Ascending aorta (tissue), 2 donors: ENCODE measurements around the gene ATXN1. TPM values are rescaled to one million over a fixed set of nuclear protein-coding genes. Genes with fewer than 3 reads are reported as not detected.
A peak's percentile ranks its signal among the peaks of the same experiment; 100 is the strongest.

Experiments used
- DNase-seq, 2 donors: peaks; one replicate each; pipeline ENCODE4 v3.0.0-alpha.2; 2019; ENCODE audit warnings: low spot score in 2 of 2
- H3K27ac ChIP-seq, 2 donors: fragments of 200-600 bp; sonication (generic); one replicate each; pipeline ENCODE4 v1.5.1; 2016 to 2017; ENCODE audit warnings: mild to moderate bottlenecking in 1 of 2
- H3K27me3 ChIP-seq: fragments of 200-600 bp; sonication (generic); one replicate; pipeline ENCODE4 v1.5.1; 2017
- H3K36me3 ChIP-seq, 2 donors: fragments of 200-600 bp; sonication (generic); one replicate each; pipeline ENCODE4 v1.5.1; 2016
- H3K4me1 ChIP-seq, 2 donors: fragments of 200-600 bp; sonication (generic); one replicate each; pipeline ENCODE4 v1.5.1; 2016 to 2017; ENCODE audit warnings: mild to moderate bottlenecking in 1 of 2
- H3K4me3 ChIP-seq, 2 donors: fragments of 200-600 bp; sonication (generic); one replicate each; pipeline ENCODE4 v1.5.1; 2016 to 2017; ENCODE audit warnings: mild to moderate bottlenecking in 1 of 2
- H3K9me3 ChIP-seq, 2 donors: fragments of 200-600 bp; sonication (generic); one replicate each; pipeline ENCODE4 v1.5.1; 2016
- CTCF ChIP-seq, 3 experiments: fragments of 200-600 bp in 2 of 3; fragments of 450-650 bp in 1 of 3; sonication (generic) in 2 of 3; IDR thresholded peaks; one replicate each; pipeline ENCODE4 v1.5.1; 2016 to 2019; ENCODE audit warnings: antibody characterized with exemption in 3 of 3, mild to moderate bottlenecking in 1 of 3, moderate library complexity in 1 of 3
- intact Hi-C: fragments of 100-400 bp; cut with DNase I; formaldehyde crosslinking; loops from one replicate; pipeline ENCODE4 v1.15.1; 2023
- total RNA-seq: library from RNA; depleted of rRNA; stranded (reverse); fragments of >200 nt; gene quantifications from one replicate; pipeline ENCODE4 v1.1.0, GENCODE V29; 2016

Gene ATXN1
- total RNA-seq, 1 donor from 2014 or later, result 68.3 TPM

- H3K27me3 ChIP-seq, result no peaks in the 10 kb centered on the region
- intact Hi-C loops, result no loop called here
- no peak for TF ChIP-seq CTCF (IDR thresholded peaks at IDR 0.05)
- H3K4me1 ChIP-seq, result peaks cover 2 to 31% of the 10 kb centered on the region in 2 donors
- H3K36me3 ChIP-seq, result no peaks in the 10 kb centered on the region
- no peak overlapping the region for H3K4me3 ChIP-seq
- DNase-seq, result no peak
- H3K9me3 ChIP-seq, result no peaks in the 10 kb centered on the region
- H3K27ac ChIP-seq, result peak overlapping the region in 1 of 2 donors; percentile 29
These were observed 319.2 kb downstream of the ATXN1 start for GRCh38 chr6:16442031-16442430.

GRCh38 chr6:16441262-16441661, 320.0 kb downstream of the ATXN1 start:
- peaks cover 2 to 31% of the 10 kb centered on the region in 2 donors for H3K4me1 ChIP-seq
- TF ChIP-seq CTCF (IDR thresholded peaks at IDR 0.05), result no peak
- H3K36me3 ChIP-seq, result no peaks in the 10 kb centered on the region
- peak overlapping the region; percentile 29 to 49 for H3K27ac ChIP-seq
- H3K27me3 ChIP-seq, result no peaks in the 10 kb centered on the region
- H3K9me3 ChIP-seq, result no peaks in the 10 kb centered on the region
- DNase-seq, result no peak
- no peak overlapping the region for H3K4me3 ChIP-seq
- intact Hi-C loops, result no loop called here

- no peak for DNase-seq
- TF ChIP-seq CTCF (IDR thresholded peaks at IDR 0.05), result no peak
- intact Hi-C loops, result no loop called here
- Histone ChIP-seq H3K4me1 (peaks cover 2 to 31% of the 10 kb centered on the region in 2 donors), H3K36me3 (no peaks in the 10 kb centered on the region), H3K27ac (peak overlapping the region; percentile 29 to 49), H3K27me3 (no peaks in the 10 kb centered on the region), H3K9me3 (no peaks in the 10 kb centered on the region), H3K4me3 (no peak overlapping the region)
These were observed 320.5 kb downstream of the ATXN1 start for GRCh38 chr6:16440636-16441212.

- peaks cover 2 to 39% of the 10 kb centered on the region in 2 donors for H3K4me1 ChIP-seq
- H3K36me3 ChIP-seq, result no peaks in the 10 kb centered on the region
- DNase-seq, result no peak
- H3K27ac ChIP-seq, result peak overlapping the region; percentile 58 to 70
- no peak for TF ChIP-seq CTCF (IDR thresholded peaks at IDR 0.05)
- intact Hi-C loops, result loop anchor here (2.0 kb wide), 1 partner anchor 324 kb away; no protein-coding TSS in a partner anchor
- H3K4me3 ChIP-seq, result no peak overlapping the region
- no peaks in the 10 kb centered on the region for H3K9me3 ChIP-seq
- no peaks in the 10 kb centered on the region for H3K27me3 ChIP-seq
These were observed 322.3 kb downstream of the ATXN1 start for GRCh38 chr6:16438718-16439591.

GRCh38 chr6:16437984-16438383, 323.3 kb downstream of the ATXN1 start:
- intact Hi-C loops, result loop anchor here (2.0 kb wide), 1 partner anchor 325 kb away; no protein-coding TSS in a partner anchor
- no peaks in the 10 kb centered on the region for H3K36me3 ChIP-seq
- H3K27me3 ChIP-seq, result no peaks in the 10 kb centered on the region
- no peaks in the 10 kb centered on the region for H3K9me3 ChIP-seq
- no peak for DNase-seq
- H3K4me3 ChIP-seq, result no peak overlapping the region
- no peak for TF ChIP-seq CTCF (IDR thresholded peaks at IDR 0.05)
- peaks cover 9 to 48% of the 10 kb centered on the region in 2 donors for H3K4me1 ChIP-seq
- no peak overlapping the region for H3K27ac ChIP-seq
